Tibial nerve (tissue), 4 donors: ENCODE data around the gene SLC22A31. TPM values are rescaled to one million over a fixed set of nuclear protein-coding genes. Genes with fewer than 3 reads are reported as not detected.

ENCODE experiments used
- DNase-seq, 2 donors: peaks; one replicate each; pipeline ENCODE4 v3.0.0-alpha.2; 2019; ENCODE audit warnings: low spot score in 2 of 2
- H3K27ac ChIP-seq, 4 donors: fragments of 200-600 bp; sonication (generic) in 3 of 4; one replicate each; pipeline ENCODE4 v1.5.1; 2017 to 2019; ENCODE audit warnings: mild to moderate bottlenecking in 1 of 4
- H3K27me3 ChIP-seq, 2 donors: fragments of 200-600 bp; sonication (generic) in 1 of 2; one replicate each; pipeline versions ENCODE4 v1.5.1 to v1.6.0; 2017 to 2019
- H3K36me3 ChIP-seq, 3 donors: fragments of 200-600 bp; sonication (generic); one replicate each; pipeline ENCODE4 v1.5.1; 2018 to 2019
- H3K4me1 ChIP-seq, 4 donors: fragments of 200-600 bp; sonication (generic) in 3 of 4; one replicate each; pipeline ENCODE4 v1.5.1; 2017 to 2019
- H3K4me3 ChIP-seq, 4 donors: fragments of 200-600 bp; sonication (generic) in 3 of 4; one replicate each; pipeline ENCODE4 v1.5.1; 2017 to 2019; ENCODE audit warnings: mild to moderate bottlenecking in 1 of 4, moderate library complexity in 1 of 4
- H3K9me3 ChIP-seq, 4 donors: fragments of 200-600 bp; sonication (generic) in 3 of 4; one replicate each; pipeline ENCODE4 v1.5.1; 2017 to 2019
- CTCF ChIP-seq, 5 experiments: fragments of 200-600 bp in 3 of 5; fragments of 450-650 bp in 2 of 5; sonication (generic) in 3 of 5; IDR thresholded peaks; one replicate each; pipeline ENCODE4 v1.5.1; 2016 to 2019; ENCODE audit warnings: antibody characterized with exemption in 5 of 5, mild to moderate bottlenecking in 3 of 5, moderate library complexity in 2 of 5
- EP300 ChIP-seq, 2 donors: sonication (generic); formaldehyde crosslinking; IDR thresholded peaks; one replicate each; pipeline ENCODE4 v1.6.1; 2017; ENCODE audit warnings: antibody characterized with exemption in 2 of 2, mild to moderate bottlenecking in 1 of 2
- POLR2A ChIP-seq, 2 donors: fragments of 450-650 bp; IDR thresholded peaks; one replicate each; pipeline ENCODE4 v1.6.1; 2017; ENCODE audit warnings: antibody characterized with exemption in 2 of 2, mild to moderate bottlenecking in 2 of 2, moderate library complexity in 2 of 2
- WGBS, 2 donors: methylation state at CpG; one replicate each; pipeline ENCODE4 v1.1.5; 2018; 5-methylcytosine and 5-hydroxymethylcytosine counted together
- total RNA-seq, 4 donors: library from RNA; depleted of rRNA; stranded (reverse); fragments of >200 nt; gene quantifications; one replicate each; pipeline ENCODE4 v1.1.0, GENCODE V29; 2016

SLC22A31 gene
- total RNA-seq, 4 donors from 2014 or later: 1.4 to 3.3 TPM; not detected in 2

GRCh38 chr16:89173174-89173921 is 27.0 kb downstream of the SLC22A31 start:
- Histone ChIP-seq H3K4me3 (no peak overlapping the region), H3K9me3 (no peaks in the 10 kb centered on the region), H3K27me3 (peaks cover 0 to 36% of the 10 kb centered on the region in 2 donors), H3K27ac (peak overlapping the region in 2 of 4 donors; percentile 6 to 73), H3K4me1 (peaks cover 3 to 59% (median 21%) of the 10 kb centered on the region in 4 donors), H3K36me3 (no peaks in the 10 kb centered on the region)
- TF ChIP-seq POLR2A (IDR thresholded peaks at IDR 0.05) (no peak), EP300 (IDR thresholded peaks at IDR 0.05) (no peak), CTCF (IDR thresholded peaks at IDR 0.05) (no peak)
- 56 to 68% methylated on average over 6 to 11 of the region's 11 CpGs for WGBS, 2 donors
- no peak for DNase-seq

- 43 to 52% methylated on average over 6 to 12 of the region's 13 CpGs for WGBS, 2 donors
- H3K36me3 ChIP-seq: no peaks in the 10 kb centered on the region
- TF ChIP-seq EP300 (IDR thresholded peaks at IDR 0.05) (no peak), POLR2A (IDR thresholded peaks at IDR 0.05) (no peak), CTCF (IDR thresholded peaks at IDR 0.05) (no peak)
- no peaks in the 10 kb centered on the region for H3K9me3 ChIP-seq
- H3K27ac ChIP-seq: peak overlapping the region in 2 of 4 donors; percentile 11 to 50
- no peak overlapping the region for H3K4me3 ChIP-seq
- peaks cover 3 to 61% (median 21%) of the 10 kb centered on the region in 4 donors for H3K4me1 ChIP-seq
- no peak for DNase-seq
- H3K27me3 ChIP-seq: peaks cover 0 to 42% of the 10 kb centered on the region in 2 donors
These were observed 27.7 kb downstream of the SLC22A31 start for GRCh38 chr16:89172528-89173173.

- Histone ChIP-seq H3K27ac (peak overlapping the region in 1 of 4 donors; percentile 11), H3K27me3 (peaks cover 0 to 46% of the 10 kb centered on the region in 2 donors), H3K4me3 (no peak overlapping the region), H3K4me1 (peaks cover 3 to 66% (median 24%) of the 10 kb centered on the region in 4 donors), H3K9me3 (no peaks in the 10 kb centered on the region), H3K36me3 (no peaks in the 10 kb centered on the region)
- no peak for DNase-seq
- 75% methylated on average over 7 of the region's 11 CpGs; no CpG with 5 or more reads in 1 of the 2 donors for WGBS, 2 donors
- no peak for TF ChIP-seq EP300 (IDR thresholded peaks at IDR 0.05)
- no peak for TF ChIP-seq CTCF (IDR thresholded peaks at IDR 0.05)
- TF ChIP-seq POLR2A (IDR thresholded peaks at IDR 0.05): no peak
These were observed 28.2 kb downstream of the SLC22A31 start for GRCh38 chr16:89172171-89172527.

GRCh38 chr16:89171216-89172170 is 28.8 kb downstream of the SLC22A31 start, which contains the start of gene CDH15:
TSS of gene CDH15 (plus strand) at chr16:89171748. CDS start at chr16:89171832, 84 bp downstream.
- Histone ChIP-seq H3K4me3 (peak within 1 kb of the TSS in 3 of 4 donors; percentile 1 to 48 (median 32)), H3K27ac (peak within 1 kb of the TSS in 2 of 4 donors; percentile 11 to 50), H3K4me1 (peaks cover 3 to 69% (median 26%) of the 10 kb centered on the region in 4 donors), H3K27me3 (peaks cover 0 to 52% of the 10 kb centered on the region in 2 donors), H3K36me3 (no peaks in the 10 kb centered on the region), H3K9me3 (no peaks in the 10 kb centered on the region)
- TF ChIP-seq EP300 (IDR thresholded peaks at IDR 0.05): no peak
- no peak for TF ChIP-seq POLR2A (IDR thresholded peaks at IDR 0.05)
- no peak for TF ChIP-seq CTCF (IDR thresholded peaks at IDR 0.05)
- peak; percentile 72 for DNase-seq
- 1 to 16% methylated on average over 36 to 38 of the region's 74 CpGs for WGBS, 2 donors
